Gastrocnemius medialis (tissue), 4 donors: ENCODE data around the gene SNX30. TPM values are rescaled to one million over a fixed set of nuclear protein-coding genes. Genes with fewer than 3 reads are reported as not detected.

Source experiments
- ATAC-seq, 2 donors: fragments of 150-250 bp; one replicate each; pipeline ENCODE4 v1.9.1; 2016
- DNase-seq, 2 donors: peaks; one replicate each; pipeline ENCODE4 v3.0.0-alpha.2; 2019
- H3K27ac ChIP-seq, 4 donors: fragments of 200-600 bp; sonication (generic); 1 replicate in 1 of 4; 2 replicates in 3 of 4; pipeline ENCODE4 v1.5.1; 2016 to 2018; ENCODE audit warnings: mild to moderate bottlenecking in 2 of 4, moderate library complexity in 1 of 4
- H3K27me3 ChIP-seq, 3 donors: fragments of 200-600 bp; sonication (generic) in 2 of 3; 1 replicate in 1 of 3; 2 replicates in 2 of 3; pipeline versions ENCODE4 v1.5.1 to v1.6.0; 2016 to 2019; ENCODE audit warnings: mild to moderate bottlenecking in 1 of 3, moderate library complexity in 1 of 3
- H3K36me3 ChIP-seq, 2 donors: fragments of 200-600 bp; sonication (generic) in 1 of 2; one replicate each; pipeline ENCODE4 v1.5.1; 2017 to 2018
- H3K4me1 ChIP-seq, 2 donors: fragments of 200-600 bp; sonication (generic) in 1 of 2; one replicate each; pipeline ENCODE4 v1.5.1; 2016 to 2017; ENCODE audit warnings: mild to moderate bottlenecking in 2 of 2
- H3K4me3 ChIP-seq, 4 donors: fragments of 200-600 bp; sonication (generic) in 3 of 4; 1 replicate in 1 of 4; 2 replicates in 3 of 4; pipeline ENCODE4 v1.5.1; 2016 to 2019; ENCODE audit warnings: mild to moderate bottlenecking in 2 of 4
- H3K9me3 ChIP-seq, 3 donors: fragments of 200-600 bp; sonication (generic) in 2 of 3; 1 replicate in 1 of 3; 2 replicates in 2 of 3; pipeline ENCODE4 v1.5.1; 2016 to 2019
- CTCF ChIP-seq, 5 experiments: fragments of 450-650 bp in 3 of 5; fragments of 200-600 bp in 2 of 5; sonication (generic) in 2 of 5; IDR thresholded peaks in 4 of 5; conservative IDR thresholded peaks in 1 of 5; 1 replicate in 4 of 5; 2 replicates in 1 of 5; pipeline ENCODE4 v1.5.1; 2016 to 2019; ENCODE audit warnings: antibody characterized with exemption in 5 of 5, mild to moderate bottlenecking in 3 of 5, moderate library complexity in 3 of 5
- POLR2A ChIP-seq, 2 donors: fragments of 450-650 bp; IDR thresholded peaks; one replicate each; pipeline ENCODE4 v1.6.1; 2017; ENCODE audit warnings: antibody characterized with exemption in 2 of 2, mild to moderate bottlenecking in 2 of 2, moderate library complexity in 2 of 2
- in situ Hi-C, 4 donors: fragments of 200-750 bp; cut with MboI; loops; one replicate each; pipeline versions ENCODE4 v1.15.0 to v1.8.0; 2017; ENCODE audit warnings: low sequenced_read_pairs in 4 of 4
- intact Hi-C: fragments of 100-400 bp; cut with DNase I; formaldehyde crosslinking; loops from one replicate; pipeline ENCODE4 v1.15.1; 2023; ENCODE audit warnings: low total_unique reads
- total RNA-seq, 4 donors: library from RNA; depleted of rRNA; stranded (reverse); fragments of >200 nt; gene quantifications; one replicate each; pipeline versions ENCODE4 v1.1.0 to v1.2.3, GENCODE V29; 2016

SNX30 gene
- total RNA-seq, 4 donors from 2014 or later, result 2.3 to 6.1 (median 3.9) TPM

- DNase-seq (no peak), ATAC-seq (no peak)
- TF ChIP-seq CTCF (IDR thresholded peaks at IDR 0.05 in 4 of 5, conservative IDR thresholded peaks at IDR 0.05 in 1 of 5) (no peak), POLR2A (IDR thresholded peaks at IDR 0.05) (no peak)
- no peaks in the 10 kb centered on the region for H3K27me3 ChIP-seq
- in situ Hi-C loops (no loop called here), intact Hi-C loops (no loop called here)
- no peaks in the 10 kb centered on the region for H3K36me3 ChIP-seq
- no peaks in the 10 kb centered on the region for H3K4me1 ChIP-seq
- no peak overlapping the region for H3K4me3 ChIP-seq
- H3K9me3 ChIP-seq, result no peaks in the 10 kb centered on the region
- no peak overlapping the region for H3K27ac ChIP-seq
Observed at GRCh38 chr9:112731971-112732370, 18.6 kb upstream of the SNX30 start.

GRCh38 chr9:112734892-112735291, 15.7 kb upstream of the SNX30 start:
- no peak for TF ChIP-seq CTCF (IDR thresholded peaks at IDR 0.05 in 4 of 5, conservative IDR thresholded peaks at IDR 0.05 in 1 of 5)
- TF ChIP-seq POLR2A (IDR thresholded peaks at IDR 0.05), result no peak
- Histone ChIP-seq H3K4me3 (no peak overlapping the region), H3K36me3 (no peaks in the 10 kb centered on the region), H3K27me3 (no peaks in the 10 kb centered on the region), H3K27ac (no peak overlapping the region), H3K9me3 (no peaks in the 10 kb centered on the region), H3K4me1 (no peaks in the 10 kb centered on the region)
- ATAC-seq (no peak), DNase-seq (no peak)
- in situ Hi-C loops, result no loop called here
- intact Hi-C loops, result no loop called here

GRCh38 chr9:112743216-112743836, 7.2 kb upstream of the SNX30 start:
- DNase-seq (no peak), ATAC-seq (no peak)
- no peak overlapping the region for H3K27ac ChIP-seq
- no peaks in the 10 kb centered on the region for H3K36me3 ChIP-seq
- in situ Hi-C loops (no loop called here), intact Hi-C loops (loop anchor here (10.0 kb wide), 1 partner anchor 51 kb away; no protein-coding TSS in a partner anchor)
- TF ChIP-seq CTCF (IDR thresholded peaks at IDR 0.05 in 4 of 5, conservative IDR thresholded peaks at IDR 0.05 in 1 of 5) (no peak), POLR2A (IDR thresholded peaks at IDR 0.05) (no peak)
- no peaks in the 10 kb centered on the region for H3K9me3 ChIP-seq
- H3K27me3 ChIP-seq, result no peaks in the 10 kb centered on the region
- no peak overlapping the region for H3K4me3 ChIP-seq
- H3K4me1 ChIP-seq, result no peaks in the 10 kb centered on the region

- no peak for TF ChIP-seq CTCF (IDR thresholded peaks at IDR 0.05 in 4 of 5, conservative IDR thresholded peaks at IDR 0.05 in 1 of 5)
- no peak for TF ChIP-seq POLR2A (IDR thresholded peaks at IDR 0.05)
- Histone ChIP-seq H3K9me3 (no peaks in the 10 kb centered on the region), H3K27me3 (no peaks in the 10 kb centered on the region), H3K36me3 (no peaks in the 10 kb centered on the region), H3K4me3 (no peak overlapping the region), H3K4me1 (no peaks in the 10 kb centered on the region), H3K27ac (no peak overlapping the region)
- intact Hi-C loops (loop anchor here (10.0 kb wide), 1 partner anchor 51 kb away; no protein-coding TSS in a partner anchor), in situ Hi-C loops (no loop called here)
- no peak for ATAC-seq
- DNase-seq, result no peak
Observed at GRCh38 chr9:112744177-112744576, 6.4 kb upstream of the SNX30 start.

GRCh38 chr9:112747094-112747493, 3.5 kb upstream of the SNX30 start:
- Histone ChIP-seq H3K27ac (no peak overlapping the region), H3K4me1 (peaks cover 0 to 8% of the 10 kb centered on the region in 2 donors), H3K36me3 (no peaks in the 10 kb centered on the region), H3K4me3 (no peak overlapping the region), H3K9me3 (no peaks in the 10 kb centered on the region), H3K27me3 (no peaks in the 10 kb centered on the region)
- intact Hi-C loops, result loop anchor here (10.0 kb wide), 1 partner anchor 48 kb away; no protein-coding TSS in a partner anchor
- in situ Hi-C loops, result no loop called here
- no peak for ATAC-seq
- DNase-seq, result no peak
- TF ChIP-seq POLR2A (IDR thresholded peaks at IDR 0.05), result no peak
- TF ChIP-seq CTCF (IDR thresholded peaks at IDR 0.05 in 4 of 5, conservative IDR thresholded peaks at IDR 0.05 in 1 of 5), result no peak
